Measurements from ENCODE around the gene CFAP97D1.

DNA sequence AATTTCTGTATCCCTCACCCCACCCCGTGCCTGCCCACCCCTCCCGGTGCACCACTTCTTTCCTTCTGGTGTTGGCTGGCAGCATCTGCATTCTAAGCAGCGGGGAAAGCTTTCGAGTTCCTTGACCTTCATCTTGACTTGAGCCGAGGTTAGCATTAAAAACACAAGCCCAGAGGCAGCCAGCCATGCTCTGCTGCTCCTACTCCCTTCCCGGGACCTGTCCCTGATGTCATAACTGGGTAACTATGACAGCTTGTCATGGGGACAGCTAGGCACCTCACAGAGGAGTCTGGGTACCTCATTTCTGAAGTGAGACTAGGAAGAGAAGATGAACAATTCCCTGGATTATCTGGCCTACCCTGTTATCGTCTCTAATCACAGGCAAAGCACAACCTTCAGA lies at the start of gene CFAP97D1:
- TF ChIP-seq, protein P1, sequence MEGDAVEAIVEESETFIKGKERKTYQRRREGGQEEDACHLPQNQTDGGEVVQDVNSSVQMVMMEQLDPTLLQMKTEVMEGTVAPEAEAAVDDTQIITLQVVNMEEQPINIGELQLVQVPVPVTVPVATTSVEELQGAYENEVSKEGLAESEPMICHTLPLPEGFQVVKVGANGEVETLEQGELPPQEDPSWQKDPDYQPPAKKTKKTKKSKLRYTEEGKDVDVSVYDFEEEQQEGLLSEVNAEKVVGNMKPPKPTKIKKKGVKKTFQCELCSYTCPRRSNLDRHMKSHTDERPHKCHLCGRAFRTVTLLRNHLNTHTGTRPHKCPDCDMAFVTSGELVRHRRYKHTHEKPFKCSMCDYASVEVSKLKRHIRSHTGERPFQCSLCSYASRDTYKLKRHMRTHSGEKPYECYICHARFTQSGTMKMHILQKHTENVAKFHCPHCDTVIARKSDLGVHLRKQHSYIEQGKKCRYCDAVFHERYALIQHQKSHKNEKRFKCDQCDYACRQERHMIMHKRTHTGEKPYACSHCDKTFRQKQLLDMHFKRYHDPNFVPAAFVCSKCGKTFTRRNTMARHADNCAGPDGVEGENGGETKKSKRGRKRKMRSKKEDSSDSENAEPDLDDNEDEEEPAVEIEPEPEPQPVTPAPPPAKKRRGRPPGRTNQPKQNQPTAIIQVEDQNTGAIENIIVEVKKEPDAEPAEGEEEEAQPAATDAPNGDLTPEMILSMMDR (IDR thresholded peaks at IDR 0.05) = no peak
- no peak for TF ChIP-seq EP300 (IDR thresholded peaks at IDR 0.05)
- TF ChIP-seq POLR2A (IDR thresholded peaks at IDR 0.05; ENCODE audit: low read depth) = no peak
- TF ChIP-seq POLR2AphosphoS5 (IDR thresholded peaks at IDR 0.05) = no peak
